Stimulated activated CD8-positive, alpha-beta memory T cell treated with anti-CD3 and anti-CD28 coated beads, Interleukin-4, amount 100 ng/mL, for 4 hours (primary cell): ENCODE data around the gene SETD6.
"Not testable (repeated sequence)": the region's sequence is repeated elsewhere in the genome, so short reads cannot be mapped to it uniquely, and the experiment has no call there.

Source experiments
- DNase-seq, 2 donors: peaks; one replicate each; pipeline ENCODE4 v3.0.0-alpha.2; 2020; ENCODE audit warnings: low read depth in 2 of 2, low spot score in 1 of 2

Gene SETD6

GRCh38 chr16:58515125-58515870, at the start of gene SETD6:
Gene SETD6 (plus strand): TSS chr16:58515517. CDS start chr16:58515538, 21 bp downstream.
- peak; percentile 35 to 58 for DNase-seq

- DNase-seq, result no peak
Measured at GRCh38 chr16:58465817-58466216, 49.5 kb upstream of the SETD6 start.

- DNase-seq, result no peak
Measured at GRCh38 chr16:58466396-58466795, 48.9 kb upstream of the SETD6 start.

GRCh38 chr16:58467905-58468304, 47.4 kb upstream of the SETD6 start:
- no peak for DNase-seq

- no peak for DNase-seq
Measured at GRCh38 chr16:58471209-58471975, 43.9 kb upstream of the SETD6 start.

GRCh38 chr16:58472266-58472665, 43.1 kb upstream of the SETD6 start:
- DNase-seq, result no peak

GRCh38 chr16:58472827-58473226, 42.5 kb upstream of the SETD6 start:
- no peak for DNase-seq

GRCh38 chr16:58474296-58474695, 41.0 kb upstream of the SETD6 start:
- no peak for DNase-seq

GRCh38 chr16:58475091-58475619, 40.2 kb upstream of the SETD6 start:
- DNase-seq, result no peak

GRCh38 chr16:58476791-58477190, 38.5 kb upstream of the SETD6 start:
- no peak for DNase-seq

GRCh38 chr16:58478427-58478826, 36.9 kb upstream of the SETD6 start:
- no peak for DNase-seq

- DNase-seq, result no peak
Measured at GRCh38 chr16:58481226-58481869, 34.0 kb upstream of the SETD6 start.

GRCh38 chr16:58481931-58482330, 33.4 kb upstream of the SETD6 start:
- DNase-seq, result no peak

- DNase-seq, result no peak
Measured at GRCh38 chr16:58485184-58485887, 30.0 kb upstream of the SETD6 start.

GRCh38 chr16:58487566-58488351, 27.6 kb upstream of the SETD6 start:
- peak; percentile 34 to 48 for DNase-seq

- no peak for DNase-seq
Measured at GRCh38 chr16:58488531-58488930, 26.8 kb upstream of the SETD6 start.

GRCh38 chr16:58490065-58490464, 25.3 kb upstream of the SETD6 start:
- no peak for DNase-seq

- DNase-seq, result not testable (repeated sequence)
Measured at GRCh38 chr16:58490539-58490938, 24.8 kb upstream of the SETD6 start.

- DNase-seq, result no peak
Measured at GRCh38 chr16:58492066-58492465, 23.3 kb upstream of the SETD6 start.

- DNase-seq, result no peak
Measured at GRCh38 chr16:58492735-58493134, 22.6 kb upstream of the SETD6 start.
